OCI-LY7 (cell line): ENCODE measurements around the gene ATP11A. TPM values are rescaled to one million over a fixed set of nuclear protein-coding genes. Genes with fewer than 3 reads are reported as not detected.

Experiments used
- BruUV-seq: library from RNA; stranded (reverse); fragments of 400-500 nt; replicated peaks from 2 replicates; lab custom pipeline; 2021; lab: Mats Ljungman, UMichigan
- CTCF ChIA-PET: fragments of 300-600 bp; sonication (Branson Sonifier 250); formaldehyde crosslinking; loops from one replicate; lab custom pipeline; 2022; ENCODE audit warnings: antibody characterized with exemption; ENCODE audit not compliant: unreplicated experiment; lab: Charles Lee
- POLR2A ChIA-PET: fragments of 300-600 bp; sonication (Branson Sonifier 250); formaldehyde crosslinking; loops from one replicate; lab custom pipeline; 2022; ENCODE audit warnings: antibody characterized with exemption; lab: Charles Lee
- DNase-seq: peaks from one replicate; pipeline ENCODE4 v3.0.0-alpha.2; 2015; ENCODE audit warnings: low spot score
- H2AFZ ChIP-seq: fragments of 200-600 bp; sonication (generic), shearing (Covaris generic); 2 replicates; pipeline ENCODE4 v1.6.1; 2014; ENCODE audit warnings: mild to moderate bottlenecking, antibody characterized with exemption, low read length, moderate library complexity
- H3K27ac ChIP-seq: fragments of 200-600 bp; sonication (generic); 2 replicates; pipeline ENCODE4 v1.5.1; 2014; ENCODE audit warnings: mixed run types, low read depth, mild to moderate bottlenecking, moderate library complexity, low read length, inconsistent platforms; ENCODE audit not compliant: poor library complexity, severe bottlenecking
- H3K36me3 ChIP-seq: fragments of 200-600 bp; sonication (generic); 2 replicates; pipeline ENCODE4 v1.6.1; 2014; ENCODE audit warnings: mild to moderate bottlenecking, antibody characterized with exemption, low read length, moderate library complexity, mixed read lengths; ENCODE audit not compliant: insufficient read depth
- H3K4me1 ChIP-seq: fragments of 200-600 bp; sonication (generic); 2 replicates; pipeline ENCODE4 v1.5.1; 2014; ENCODE audit warnings: mild to moderate bottlenecking, low read length; ENCODE audit not compliant: insufficient read depth, poor library complexity, severe bottlenecking
- H3K4me2 ChIP-seq: fragments of 200-600 bp; sonication (generic); 2 replicates; pipeline ENCODE4 v1.6.1; 2014; ENCODE audit warnings: mild to moderate bottlenecking, low read length
- H3K4me3 ChIP-seq: fragments of 200-600 bp; sonication (generic); 2 replicates; pipeline ENCODE4 v1.5.1; 2014; ENCODE audit warnings: mild to moderate bottlenecking, low read depth, low read length; ENCODE audit not compliant: poor library complexity, severe bottlenecking
- H3K79me2 ChIP-seq: fragments of 200-600 bp; sonication (generic); 2 replicates; pipeline ENCODE4 v1.6.1; 2016; ENCODE audit warnings: low read depth, mild to moderate bottlenecking, low read length, moderate library complexity, mixed read lengths; ENCODE audit not compliant: insufficient read depth
- H3K9me2 ChIP-seq: fragments of 200-600 bp; sonication (generic); 2 replicates; pipeline ENCODE4 v1.6.1; 2016; ENCODE audit warnings: mild to moderate bottlenecking, low read length, mixed read lengths; ENCODE audit not compliant: insufficient read depth
- H3K9me3 ChIP-seq: fragments of 200-600 bp; sonication (generic); 2 replicates; pipeline ENCODE4 v1.6.1; 2014; ENCODE audit warnings: mild to moderate bottlenecking, mixed run types, low read length, mixed read lengths
- H4K20me1 ChIP-seq: fragments of 200-600 bp; sonication (generic); 2 replicates; pipeline ENCODE4 v1.6.1; 2014; ENCODE audit warnings: mild to moderate bottlenecking, antibody characterized with exemption, low read length, moderate library complexity, mixed read lengths; ENCODE audit not compliant: insufficient read depth
- CTCF ChIP-seq: fragments of 200-600 bp; sonication (generic); conservative IDR thresholded peaks from 2 replicates; pipeline ENCODE4 v1.5.1; 2014; ENCODE audit warnings: mild to moderate bottlenecking, antibody characterized with exemption, low read length, moderate library complexity, mixed read lengths
- EZH2phosphoT487 ChIP-seq: fragments of 200-600 bp; sonication (generic); IDR thresholded peaks from 2 replicates; pipeline ENCODE4 v1.6.1; 2018; ENCODE audit warnings: low read depth, borderline replicate concordance, mild to moderate bottlenecking, mixed run types, antibody characterized with exemption, low read length, moderate library complexity, mixed read lengths
- intact Hi-C: fragments of 100-400 bp; cut with micrococcal nuclease; formaldehyde crosslinking; loops from one replicate; pipeline ENCODE4 v1.10.0; 2022; ENCODE audit not compliant: unreplicated experiment
- total RNA-seq, 2 experiments: library from RNA; depleted of rRNA in 1 of 2; stranded (reverse); fragments of >200 nt in 1 of 2; shearing (Covaris generic) in 1 of 2; gene quantifications; 2 replicates each; pipeline ENCODE4 v1.2.3, GENCODE V29; 2014 to 2022

The ATP11A gene
- total RNA-seq, 2 experiments from 2014 or later, result 8.8 to 23.1 TPM

GRCh38 chr13:112756511-112756966 lies 66.7 kb downstream of the ATP11A start:
- TF ChIP-seq EZH2phosphoT487, result no peak
- ChIA-PET CTCF (no interaction called here), POLR2A (no interaction called here)
- no peak for DNase-seq
- Histone ChIP-seq H3K4me1 (no peaks in the 10 kb centered on the region), H3K9me2 (no peaks in the 10 kb centered on the region), H3K36me3 (no peaks in the 10 kb centered on the region), H4K20me1 (no peaks in the 10 kb centered on the region), H3K79me2 (no peaks in the 10 kb centered on the region), H3K4me2 (no peak overlapping the region), H3K4me3 (no peak overlapping the region), H2AFZ (no peak overlapping the region), H3K9me3 (no peaks in the 10 kb centered on the region), H3K27ac (no peak overlapping the region)
- intact Hi-C loops, result no loop called here
- no TSS peak for BruUV-seq

- no peaks in the 10 kb centered on the region for H3K9me3 ChIP-seq
- H3K9me2 ChIP-seq, result no peaks in the 10 kb centered on the region
- no peak overlapping the region for H2AFZ ChIP-seq
- H3K36me3 ChIP-seq, result no peaks in the 10 kb centered on the region
- no peaks in the 10 kb centered on the region for H4K20me1 ChIP-seq
- H3K4me3 ChIP-seq, result no peak overlapping the region
- no TSS peak for BruUV-seq
- no peak overlapping the region for H3K4me2 ChIP-seq
- H3K79me2 ChIP-seq, result no peaks in the 10 kb centered on the region
- no peak for TF ChIP-seq EZH2phosphoT487
- no peak for TF ChIP-seq CTCF
- ChIA-PET CTCF (interaction anchor here (0.6 kb wide), 1 partner anchor 10 kb away, joined by 3 read pairs; no protein-coding TSS in a partner anchor), POLR2A (no interaction called here)
- H3K4me1 ChIP-seq, result no peaks in the 10 kb centered on the region
- DNase-seq, result no peak
- no peak overlapping the region for H3K27ac ChIP-seq
- intact Hi-C loops, result no loop called here
Observed at GRCh38 chr13:112756967-112757758, 67.3 kb downstream of the ATP11A start.

GRCh38 chr13:112757759-112758086 lies 67.9 kb downstream of the ATP11A start:
- DNase-seq, result no peak
- H3K9me2 ChIP-seq, result no peaks in the 10 kb centered on the region
- H3K36me3 ChIP-seq, result no peaks in the 10 kb centered on the region
- ChIA-PET POLR2A (no interaction called here), CTCF (interaction anchor here (0.6 kb wide), 1 partner anchor 10 kb away, joined by 3 read pairs; no protein-coding TSS in a partner anchor)
- no TSS peak for BruUV-seq
- H2AFZ ChIP-seq, result no peak overlapping the region
- TF ChIP-seq CTCF (no peak), EZH2phosphoT487 (no peak)
- H4K20me1 ChIP-seq, result no peaks in the 10 kb centered on the region
- no peaks in the 10 kb centered on the region for H3K79me2 ChIP-seq
- H3K4me3 ChIP-seq, result no peak overlapping the region
- no peak overlapping the region for H3K4me2 ChIP-seq
- intact Hi-C loops, result no loop called here
- H3K27ac ChIP-seq, result no peak overlapping the region
- H3K4me1 ChIP-seq, result no peaks in the 10 kb centered on the region
- H3K9me3 ChIP-seq, result no peaks in the 10 kb centered on the region
